OCI-LY7 (cell line): ENCODE measurements around the gene ATF7. TPM values are rescaled to one million over a fixed set of nuclear protein-coding genes. Genes with fewer than 3 reads are reported as not detected.

Experiments used
- BruUV-seq: library from RNA; stranded (reverse); fragments of 400-500 nt; replicated peaks from 2 replicates; lab custom pipeline; 2021; lab: Mats Ljungman, UMichigan
- CTCF ChIA-PET: fragments of 300-600 bp; sonication (Branson Sonifier 250); formaldehyde crosslinking; loops from one replicate; lab custom pipeline; 2022; ENCODE audit warnings: antibody characterized with exemption; ENCODE audit not compliant: unreplicated experiment; lab: Charles Lee
- POLR2A ChIA-PET: fragments of 300-600 bp; sonication (Branson Sonifier 250); formaldehyde crosslinking; loops from one replicate; lab custom pipeline; 2022; ENCODE audit warnings: antibody characterized with exemption; lab: Charles Lee
- DNase-seq: peaks from one replicate; pipeline ENCODE4 v3.0.0-alpha.2; 2015; ENCODE audit warnings: low spot score
- H2AFZ ChIP-seq: fragments of 200-600 bp; sonication (generic), shearing (Covaris generic); 2 replicates; pipeline ENCODE4 v1.6.1; 2014; ENCODE audit warnings: mild to moderate bottlenecking, antibody characterized with exemption, low read length, moderate library complexity
- H3K27ac ChIP-seq: fragments of 200-600 bp; sonication (generic); 2 replicates; pipeline ENCODE4 v1.5.1; 2014; ENCODE audit warnings: mixed run types, low read depth, mild to moderate bottlenecking, moderate library complexity, low read length, inconsistent platforms; ENCODE audit not compliant: poor library complexity, severe bottlenecking
- H3K36me3 ChIP-seq: fragments of 200-600 bp; sonication (generic); 2 replicates; pipeline ENCODE4 v1.6.1; 2014; ENCODE audit warnings: mild to moderate bottlenecking, antibody characterized with exemption, low read length, moderate library complexity, mixed read lengths; ENCODE audit not compliant: insufficient read depth
- H3K4me1 ChIP-seq: fragments of 200-600 bp; sonication (generic); 2 replicates; pipeline ENCODE4 v1.5.1; 2014; ENCODE audit warnings: mild to moderate bottlenecking, low read length; ENCODE audit not compliant: insufficient read depth, poor library complexity, severe bottlenecking
- H3K4me2 ChIP-seq: fragments of 200-600 bp; sonication (generic); 2 replicates; pipeline ENCODE4 v1.6.1; 2014; ENCODE audit warnings: mild to moderate bottlenecking, low read length
- H3K4me3 ChIP-seq: fragments of 200-600 bp; sonication (generic); 2 replicates; pipeline ENCODE4 v1.5.1; 2014; ENCODE audit warnings: mild to moderate bottlenecking, low read depth, low read length; ENCODE audit not compliant: poor library complexity, severe bottlenecking
- H3K79me2 ChIP-seq: fragments of 200-600 bp; sonication (generic); 2 replicates; pipeline ENCODE4 v1.6.1; 2016; ENCODE audit warnings: low read depth, mild to moderate bottlenecking, low read length, moderate library complexity, mixed read lengths; ENCODE audit not compliant: insufficient read depth
- H3K9me2 ChIP-seq: fragments of 200-600 bp; sonication (generic); 2 replicates; pipeline ENCODE4 v1.6.1; 2016; ENCODE audit warnings: mild to moderate bottlenecking, low read length, mixed read lengths; ENCODE audit not compliant: insufficient read depth
- H3K9me3 ChIP-seq: fragments of 200-600 bp; sonication (generic); 2 replicates; pipeline ENCODE4 v1.6.1; 2014; ENCODE audit warnings: mild to moderate bottlenecking, mixed run types, low read length, mixed read lengths
- H4K20me1 ChIP-seq: fragments of 200-600 bp; sonication (generic); 2 replicates; pipeline ENCODE4 v1.6.1; 2014; ENCODE audit warnings: mild to moderate bottlenecking, antibody characterized with exemption, low read length, moderate library complexity, mixed read lengths; ENCODE audit not compliant: insufficient read depth
- CTCF ChIP-seq: fragments of 200-600 bp; sonication (generic); conservative IDR thresholded peaks from 2 replicates; pipeline ENCODE4 v1.5.1; 2014; ENCODE audit warnings: mild to moderate bottlenecking, antibody characterized with exemption, low read length, moderate library complexity, mixed read lengths
- EZH2phosphoT487 ChIP-seq: fragments of 200-600 bp; sonication (generic); IDR thresholded peaks from 2 replicates; pipeline ENCODE4 v1.6.1; 2018; ENCODE audit warnings: low read depth, borderline replicate concordance, mild to moderate bottlenecking, mixed run types, antibody characterized with exemption, low read length, moderate library complexity, mixed read lengths
- intact Hi-C: fragments of 100-400 bp; cut with micrococcal nuclease; formaldehyde crosslinking; loops from one replicate; pipeline ENCODE4 v1.10.0; 2022; ENCODE audit not compliant: unreplicated experiment
- total RNA-seq, 2 experiments: library from RNA; depleted of rRNA in 1 of 2; stranded (reverse); fragments of >200 nt in 1 of 2; shearing (Covaris generic) in 1 of 2; gene quantifications; 2 replicates each; pipeline ENCODE4 v1.2.3, GENCODE V29; 2014 to 2022

Gene ATF7
- total RNA-seq, 2 experiments from 2014 or later, result 6.8 to 23.2 TPM

- no TSS peak for BruUV-seq
- Histone ChIP-seq H3K4me1 (peaks cover 38% of the 10 kb centered on the region), H3K36me3 (peaks cover 10% of the 10 kb centered on the region; the same call in 1 of the 2 replicates), H3K9me2 (no peaks in the 10 kb centered on the region), H3K9me3 (no peaks in the 10 kb centered on the region), H3K27ac (no peak overlapping the region), H4K20me1 (no peaks in the 10 kb centered on the region), H3K4me3 (peak overlapping the region; percentile 69), H3K4me2 (peak overlapping the region; percentile 86), H3K79me2 (no peaks in the 10 kb centered on the region), H2AFZ (no peak overlapping the region)
- DNase-seq, result no peak
- intact Hi-C loops, result no loop called here
- CTCF ChIA-PET, result interaction anchor here (1.0 kb wide), 1 partner anchor 9 kb away, joined by 3 read pairs; the partner anchor contains the start of gene TARBP2
- POLR2A ChIA-PET, result interaction anchor here (0.6 to 1.9 kb wide), 5 partner anchors 8 to 470 kb away, joined by 3 to 7 read pairs (median 3); partner anchors contain the start of gene TARBP2
- no peak for TF ChIP-seq EZH2phosphoT487
Observed at GRCh38 chr12:53492188-53492587, 134.0 kb downstream of the ATF7 start.

- Histone ChIP-seq H4K20me1 (no peaks in the 10 kb centered on the region), H3K36me3 (peaks cover 37% of the 10 kb centered on the region), H3K27ac (no peak overlapping the region), H3K79me2 (no peaks in the 10 kb centered on the region), H3K9me3 (no peaks in the 10 kb centered on the region), H3K4me1 (peaks cover 23% of the 10 kb centered on the region), H3K4me2 (no peak overlapping the region), H3K4me3 (no peak overlapping the region), H2AFZ (no peak overlapping the region), H3K9me2 (no peaks in the 10 kb centered on the region)
- CTCF ChIA-PET, result no interaction called here
- TF ChIP-seq EZH2phosphoT487 (no peak), CTCF (no peak)
- intact Hi-C loops, result no loop called here
- POLR2A ChIA-PET, result interaction anchor here (0.6 to 1.4 kb wide), 5 partner anchors 10 to 248 kb away, joined by 3 to 5 read pairs (median 4); partner anchors contain the start of genes MAP3K12 and TARBP2
- no TSS peak for BruUV-seq
- DNase-seq, result no peak
Observed at GRCh38 chr12:53489242-53489864, 136.8 kb downstream of the ATF7 start.

DNA sequence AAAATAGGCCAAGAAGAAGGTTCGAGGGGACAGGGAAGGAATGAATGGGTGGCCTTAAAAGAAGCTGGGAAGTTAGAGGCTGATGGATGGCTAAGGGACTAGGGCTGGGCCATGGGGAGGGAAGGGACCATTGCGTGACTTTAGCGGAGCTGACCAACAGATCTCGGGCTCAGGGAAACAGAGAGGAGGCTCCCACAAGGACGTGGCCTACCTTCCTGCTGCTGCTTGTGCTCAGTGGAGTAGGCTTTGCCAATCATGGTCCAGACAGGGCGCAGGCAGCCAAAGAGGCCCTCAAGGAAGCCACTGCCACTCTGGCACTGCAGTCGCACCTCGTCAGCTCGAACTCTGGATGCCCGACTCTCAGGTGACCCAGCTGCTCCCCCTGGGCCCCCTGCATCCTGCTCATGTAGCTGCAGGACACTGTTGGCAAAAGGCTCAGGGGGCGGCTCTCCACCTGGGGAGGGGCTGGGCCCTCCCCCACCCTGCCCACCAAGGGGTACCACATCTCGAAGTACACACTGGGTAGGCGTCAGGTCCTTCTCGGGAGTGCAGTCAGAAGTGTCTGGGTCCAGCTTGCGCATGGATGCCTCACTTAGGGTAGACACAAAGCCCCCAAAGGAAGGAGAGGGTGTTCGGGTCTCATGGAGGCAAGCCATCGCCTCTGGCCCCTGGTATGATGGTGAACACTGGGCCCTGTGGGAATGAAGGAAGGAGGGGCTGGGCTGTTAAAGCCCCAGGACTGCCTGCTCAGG, 139.3 kb downstream of the ATF7 start:
- Histone ChIP-seq H3K27ac (no peak overlapping the region), H3K4me2 (no peak overlapping the region), H4K20me1 (no peaks in the 10 kb centered on the region), H3K36me3 (peaks cover 61% of the 10 kb centered on the region), H3K4me3 (no peak overlapping the region), H3K4me1 (peaks cover 5% of the 10 kb centered on the region), H3K9me3 (no peaks in the 10 kb centered on the region), H3K79me2 (no peaks in the 10 kb centered on the region), H2AFZ (no peak overlapping the region), H3K9me2 (no peaks in the 10 kb centered on the region)
- POLR2A ChIA-PET, result no interaction called here
- CTCF ChIA-PET, result no interaction called here
- no peak for DNase-seq
- TF ChIP-seq EZH2phosphoT487 (no peak), CTCF (no peak)
- BruUV-seq, result no TSS peak
- intact Hi-C loops, result no loop called here
